GM21423 (cell line): Measurements from ENCODE around the gene ATP6V1E1.
"Not testable (repeated sequence)": the region's sequence is repeated elsewhere in the genome, so short reads cannot be mapped to it uniquely, and the experiment has no call there.

ENCODE experiments used
- ATAC-seq: cut with Tn5 transposase; IDR thresholded peaks from one replicate; pipeline ENCODE4 v1.9.1; 2021; ENCODE audit warnings: mild to moderate bottlenecking, moderate library complexity; ENCODE audit not compliant: unreplicated experiment

The ATP6V1E1 gene

GRCh38 chr22:17628406-17629172, at the start of gene ATP6V1E1:
ATP6V1E1 (minus strand) TSS chr22:17628749; CDS start chr22:17628635, 114 bp downstream.
- peak; percentile 98 for ATAC-seq

DNA sequence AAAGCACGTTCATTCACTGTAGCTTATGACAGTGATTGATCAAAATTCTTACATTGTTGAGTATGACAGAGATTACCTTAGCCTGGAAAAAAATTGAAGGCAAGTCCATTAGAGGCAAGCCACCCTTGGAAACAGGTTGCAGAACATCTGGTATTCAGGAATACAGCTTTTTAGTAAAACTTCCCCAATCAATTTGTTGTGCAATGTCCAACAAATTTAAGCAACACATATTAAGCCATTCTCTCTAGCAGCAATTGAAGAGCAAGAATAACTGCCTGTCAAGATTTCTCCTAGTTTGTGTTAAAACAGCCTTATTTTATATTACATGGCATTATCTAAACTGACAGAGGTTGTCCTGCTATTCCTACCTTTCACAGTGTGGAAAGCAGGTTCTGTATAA, 47.0 kb upstream of the ATP6V1E1 start:
- no peak for ATAC-seq

DNA sequence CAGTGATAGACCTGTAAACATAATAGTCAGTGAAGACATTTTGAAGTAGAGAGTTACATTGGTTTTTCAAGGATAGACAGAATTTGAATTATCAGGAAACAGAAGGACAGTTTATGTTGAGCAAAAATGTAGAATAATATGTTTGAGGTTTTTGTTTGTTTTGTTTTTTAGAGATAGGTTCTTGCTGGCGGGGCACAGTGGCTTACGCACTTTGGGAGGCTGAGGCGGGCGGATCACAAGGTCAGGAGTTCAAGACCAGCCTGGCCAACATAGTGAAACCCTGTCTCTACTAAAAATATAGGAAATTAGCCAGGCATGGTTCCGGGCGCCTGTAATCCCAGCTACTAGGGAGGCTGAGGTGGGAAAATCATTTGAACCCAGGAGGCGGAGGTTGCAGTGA, 45.6 kb upstream of the ATP6V1E1 start:
- no peak for ATAC-seq

DNA sequence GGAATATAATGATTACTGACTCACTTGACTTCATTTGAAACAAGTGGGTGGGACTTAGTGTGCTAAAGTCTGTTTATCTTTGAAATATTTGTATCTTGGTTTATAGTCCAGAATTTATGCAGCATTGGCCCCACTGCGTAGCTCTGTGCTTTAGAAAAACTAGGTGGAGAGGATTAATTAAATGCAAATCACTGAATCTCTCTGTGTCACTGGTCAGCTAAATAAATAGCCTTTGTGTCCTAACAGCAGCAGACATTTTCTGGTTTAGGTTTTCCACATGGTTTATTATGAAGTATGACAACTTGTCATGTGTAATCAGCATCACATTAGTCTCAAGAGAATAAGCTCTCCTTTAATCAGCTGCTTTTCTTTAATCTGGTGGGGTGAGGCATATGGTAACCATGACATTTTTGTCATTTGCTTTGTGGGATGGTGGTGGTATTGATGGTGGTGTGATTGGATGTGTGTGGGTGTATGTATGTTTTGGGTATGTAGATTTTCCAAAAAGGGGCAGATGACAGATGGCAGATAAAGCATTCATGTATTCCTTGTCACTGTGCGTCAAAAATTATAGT, 44.0 kb upstream of the ATP6V1E1 start:
- no peak for ATAC-seq

GRCh38 chr22:17671521-17672092, 43.1 kb upstream of the ATP6V1E1 start:
- ATAC-seq: not testable (repeated sequence)

DNA sequence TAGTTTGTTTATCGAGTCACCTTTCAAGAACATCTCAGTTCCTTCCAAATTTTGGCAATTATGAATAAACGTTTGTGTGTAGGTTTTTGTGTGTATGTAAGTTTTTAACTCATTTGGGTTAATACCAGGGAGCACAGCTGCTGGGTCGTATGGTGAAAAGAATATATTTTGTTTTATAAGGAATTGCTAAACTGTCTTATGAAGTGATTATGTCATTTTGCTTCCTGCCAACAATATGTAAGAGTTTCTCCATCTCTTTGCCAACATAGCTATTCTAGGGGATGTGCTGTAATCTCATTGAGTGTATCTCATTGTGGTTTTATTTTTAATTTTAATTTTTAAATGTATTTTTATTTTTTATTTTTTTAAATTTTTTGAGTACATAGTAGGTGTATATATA, 37.3 kb upstream of the ATP6V1E1 start:
- ATAC-seq: no peak

DNA sequence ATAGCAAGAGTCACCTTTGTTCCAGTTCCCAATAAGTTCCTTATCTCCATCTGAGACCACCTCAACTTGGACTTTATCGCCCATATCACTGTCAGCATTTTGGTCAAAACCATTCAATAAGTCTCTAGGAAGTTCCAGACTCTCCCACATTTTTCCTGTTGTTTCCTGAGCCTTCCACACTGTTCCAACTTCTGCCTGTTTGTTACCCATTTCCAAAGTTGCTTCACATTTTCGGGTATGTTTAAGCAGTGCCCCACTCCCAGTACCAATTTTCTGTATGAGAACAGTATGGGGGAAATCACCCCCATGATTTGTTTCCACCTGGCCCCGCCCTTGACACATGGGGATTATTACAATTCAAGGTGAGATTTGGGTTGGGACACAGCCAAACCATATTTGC, 36.7 kb upstream of the ATP6V1E1 start:
- no peak for ATAC-seq

DNA sequence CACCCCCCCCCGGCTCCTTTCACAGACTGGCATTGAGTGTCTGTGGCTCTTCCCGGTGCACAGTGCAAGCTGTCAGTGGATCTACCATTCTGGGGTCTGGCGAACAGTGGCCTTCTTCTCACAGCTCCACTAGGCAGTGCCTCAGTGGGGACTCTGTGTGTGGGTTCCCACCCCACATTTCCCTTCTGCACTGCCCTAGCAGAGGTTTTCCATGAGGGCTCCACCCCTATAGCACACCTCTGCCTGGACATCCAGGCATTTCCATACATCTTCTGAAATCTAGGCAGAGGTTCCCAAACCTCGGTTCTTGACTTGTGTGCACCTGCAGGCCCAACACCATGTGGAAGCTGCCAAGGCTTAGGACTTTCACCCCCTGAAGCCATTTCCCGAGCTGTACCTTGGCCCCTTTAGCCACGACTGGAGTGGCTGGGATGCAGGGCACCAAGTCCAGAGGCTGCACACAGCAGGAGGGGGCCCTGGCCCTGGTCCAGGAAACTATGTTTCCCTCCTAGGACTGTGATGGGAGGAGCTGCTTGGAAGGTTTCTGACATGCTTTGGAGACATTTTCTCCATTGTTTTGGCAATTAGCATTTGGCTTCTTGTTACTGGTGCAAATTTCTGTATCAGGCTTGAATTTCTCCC, 36.0 kb upstream of the ATP6V1E1 start:
- ATAC-seq: no peak

GRCh38 chr22:17656870-17657395, 28.4 kb upstream of the ATP6V1E1 start:
- no peak for ATAC-seq

GRCh38 chr22:17655289-17655688, 26.7 kb upstream of the ATP6V1E1 start:
- no peak for ATAC-seq

DNA sequence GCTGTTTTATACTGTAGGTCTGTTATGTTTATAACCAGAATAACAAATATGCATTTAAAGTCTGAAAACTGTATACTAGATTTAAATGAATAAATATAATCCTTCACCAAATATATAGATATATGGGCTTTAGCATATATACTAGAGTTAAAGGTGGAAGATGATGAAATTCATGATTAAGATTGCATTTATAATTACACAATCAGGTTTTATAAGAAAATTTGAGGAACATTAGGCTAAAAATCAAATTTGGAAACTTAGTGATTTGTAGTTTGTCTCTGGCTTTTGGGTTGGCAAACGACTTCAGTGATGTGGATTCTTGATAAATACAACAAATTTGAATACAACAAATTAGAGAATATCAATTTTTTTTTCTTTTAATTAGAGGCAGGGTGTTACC, 20.0 kb upstream of the ATP6V1E1 start:
- ATAC-seq: no peak

- ATAC-seq: no peak
Observed at GRCh38 chr22:17647991-17648390, 19.4 kb upstream of the ATP6V1E1 start.

DNA sequence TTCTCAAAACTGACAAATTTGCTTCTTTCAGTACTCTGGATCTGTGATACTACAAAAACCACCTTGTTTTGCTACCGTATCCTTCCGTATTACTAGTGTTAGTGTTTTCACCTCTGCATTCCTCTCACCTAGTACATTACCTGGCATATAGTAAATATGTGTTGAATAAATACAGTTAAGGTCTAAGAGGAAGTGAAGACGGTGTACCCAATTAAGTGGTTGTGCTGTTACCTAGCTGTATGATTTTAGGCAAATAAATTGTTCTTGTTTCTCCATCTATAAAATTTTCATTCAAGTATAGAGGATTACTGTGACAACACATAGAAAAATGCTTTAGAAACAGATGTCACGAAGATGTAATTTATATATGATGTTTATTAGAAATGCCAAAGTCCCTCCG, 18.9 kb upstream of the ATP6V1E1 start:
- no peak for ATAC-seq

- not testable (repeated sequence) for ATAC-seq
Observed at GRCh38 chr22:17642357-17642756, 13.8 kb upstream of the ATP6V1E1 start.

- no peak for ATAC-seq
Observed at GRCh38 chr22:17641269-17641668, 12.7 kb upstream of the ATP6V1E1 start.

DNA sequence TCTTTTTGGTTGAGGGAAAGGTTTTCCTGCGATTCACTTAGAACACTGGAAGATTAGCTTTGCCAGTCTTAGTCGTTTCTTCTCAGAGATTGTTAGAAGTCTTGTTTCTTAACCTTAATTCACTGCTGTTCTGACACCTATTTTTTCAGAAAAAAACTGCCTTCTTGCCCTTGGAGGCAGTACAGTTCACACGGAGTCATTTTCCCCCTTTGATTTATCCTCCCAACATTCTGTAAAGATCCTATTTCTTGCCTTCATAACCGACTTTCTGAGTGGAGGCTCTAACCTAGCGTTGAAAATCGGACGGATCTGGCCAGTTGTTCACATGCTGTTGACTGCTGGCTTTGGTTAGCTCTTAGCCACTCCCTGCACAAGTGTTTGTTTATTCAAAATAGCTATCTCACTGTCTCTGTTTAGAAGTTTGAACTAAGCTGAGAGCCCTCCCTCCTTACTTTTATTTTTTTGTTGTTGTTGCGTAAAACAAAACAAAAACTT, 10.7 kb upstream of the ATP6V1E1 start:
- ATAC-seq: no peak

DNA sequence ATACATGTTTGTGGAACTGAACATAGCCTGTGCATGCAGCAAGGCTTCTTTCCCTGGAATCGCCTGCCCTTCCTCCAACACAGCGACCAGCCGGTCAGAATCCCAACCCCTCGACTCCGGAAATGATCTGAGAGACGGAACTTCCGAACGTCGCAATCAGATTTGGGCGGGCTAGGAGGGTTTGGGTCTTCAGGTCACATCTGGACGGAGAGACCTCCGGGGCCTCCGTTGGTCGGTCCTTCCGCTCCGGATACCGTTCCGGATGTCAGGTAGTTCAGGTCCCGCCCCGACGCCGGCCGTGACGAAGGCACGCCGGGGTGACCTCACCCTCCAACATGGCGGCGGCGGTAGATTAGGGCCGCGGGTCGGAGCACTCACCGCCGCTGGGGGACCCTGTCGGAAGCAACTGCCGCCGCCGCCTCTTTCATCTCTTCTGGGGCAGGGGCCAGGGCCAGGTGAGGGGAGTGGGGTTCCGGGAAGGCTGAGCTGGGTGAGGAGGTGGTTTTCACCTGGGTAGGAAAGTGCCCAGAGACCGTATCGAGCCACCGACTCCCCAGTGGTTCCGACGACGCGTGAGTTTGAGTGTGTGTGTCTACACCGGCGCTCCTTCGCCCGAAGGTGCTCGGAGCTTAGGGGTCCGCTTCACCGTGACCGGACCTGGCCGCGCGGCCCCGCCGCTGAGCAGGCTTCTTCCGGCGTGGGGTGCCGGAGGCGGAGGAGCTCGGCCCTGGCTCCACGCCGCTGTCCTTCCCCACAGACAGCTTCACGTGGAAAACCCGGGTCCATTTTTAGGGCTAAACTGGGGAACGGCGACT, 10.1 kb upstream of the ATP6V1E1 start, which contains the start of gene BCL2L13:
BCL2L13 (plus strand) TSS at position 326 of the 815 bp plus-strand sequence. CDS start 16,955 bp downstream, outside the sequence.
- ATAC-seq: peak; percentile 90

GRCh38 chr22:17638182-17638431, 9.6 kb upstream of the ATP6V1E1 start:
- ATAC-seq: peak; percentile 10

DNA sequence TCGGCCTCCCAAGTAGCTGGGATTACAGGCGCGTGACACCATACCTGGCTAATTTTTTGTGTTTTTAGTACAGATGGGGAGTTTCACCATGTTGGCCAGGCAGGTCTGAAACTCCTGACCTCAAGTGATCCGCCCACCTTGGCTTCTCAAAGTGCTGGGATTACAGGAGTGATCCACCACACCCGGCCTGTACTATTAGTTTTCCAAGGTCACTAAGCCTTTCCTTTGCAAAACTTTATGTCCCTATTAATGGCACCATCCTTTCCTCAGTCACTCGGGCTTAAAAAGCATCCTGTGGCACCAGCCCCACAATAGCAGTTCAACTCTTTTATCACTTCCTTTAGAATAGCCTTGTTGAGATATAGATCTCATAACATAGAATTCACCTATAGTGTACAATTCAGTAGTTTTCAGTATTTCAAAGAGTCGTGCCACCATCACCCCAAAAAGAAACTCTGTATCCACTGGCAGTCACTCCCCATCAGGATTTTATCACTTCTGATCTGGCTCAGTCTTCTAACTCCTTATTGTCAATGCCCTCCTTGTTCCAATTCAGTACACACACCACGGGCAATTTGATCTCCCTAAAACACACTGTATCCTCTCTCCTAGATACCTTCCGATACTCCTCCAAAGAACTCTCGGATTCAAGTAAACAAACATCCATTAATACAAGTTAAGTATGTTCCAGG, 9.1 kb upstream of the ATP6V1E1 start:
- no peak for ATAC-seq

DNA sequence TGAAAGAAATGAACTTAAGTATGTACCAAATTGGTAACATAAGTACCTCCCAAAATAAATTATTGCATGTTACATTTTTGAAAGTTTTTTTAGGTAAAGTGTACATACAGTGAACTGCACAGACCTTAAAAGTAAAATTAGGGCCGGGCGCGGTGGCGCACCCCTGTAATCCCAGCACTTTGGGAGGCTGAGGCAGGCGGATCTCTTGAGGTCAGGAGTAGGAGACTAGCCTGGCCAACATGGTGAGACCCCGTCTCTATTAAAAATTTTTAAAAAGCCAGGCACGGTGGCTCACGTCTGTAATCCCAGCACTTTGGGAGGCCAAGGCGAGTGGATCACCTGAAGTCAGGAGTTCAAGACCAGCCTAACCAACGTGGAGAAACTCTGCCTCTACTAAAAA, 8.3 kb upstream of the ATP6V1E1 start:
- ATAC-seq: not testable (repeated sequence)
